H54 (cell line): ENCODE measurements around the gene SF3B1.
"Not testable (repeated sequence)": the region's sequence is repeated elsewhere in the genome, so short reads cannot be mapped to it uniquely, and the experiment has no call there.

Experiments
- DNase-seq: peaks from one replicate; pipeline ENCODE4 v3.0.0; 2011; ENCODE audit warnings: low spot score, mixed read lengths; ENCODE audit not compliant: insufficient read length
- FAIRE-seq: peaks from 3 replicates; lab custom pipeline; 2011; peaks lifted over from hg19 to GRCh38; lab: Jason Lieb, UNC
- POLR2A ChIP-seq: IDR thresholded peaks from 2 replicates; pipeline ENCODE4 v1.6.1; 2011; ENCODE audit warnings: low read depth, mild to moderate bottlenecking, low read length

The SF3B1 gene

GRCh38 chr2:197450465-197450864 is 15.6 kb upstream of the SF3B1 start:
- no peak for FAIRE-seq
- DNase-seq, result no peak
- TF ChIP-seq POLR2A, result no peak

DNA sequence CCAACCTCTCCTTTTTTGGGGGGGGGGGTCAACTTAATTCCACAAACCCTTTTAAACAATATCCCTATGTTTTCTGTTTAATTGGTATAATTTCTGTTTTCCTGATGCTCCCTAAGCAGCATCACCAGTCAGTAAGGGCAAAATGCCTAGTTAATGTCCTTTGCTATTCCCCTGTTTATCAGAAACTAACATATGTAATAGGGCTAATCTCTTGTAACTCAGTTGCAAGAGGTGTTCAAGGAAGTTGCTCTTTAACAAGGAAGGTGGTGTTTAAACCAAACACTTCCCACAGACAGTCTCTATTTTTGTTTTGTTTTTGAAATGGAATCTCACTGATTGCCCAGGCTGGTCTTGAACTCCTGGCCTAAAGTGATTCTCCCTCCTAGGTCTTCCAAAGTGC is 12.0 kb upstream of the SF3B1 start:
- no peak for DNase-seq
- no peak for TF ChIP-seq POLR2A
- no peak for FAIRE-seq

DNA sequence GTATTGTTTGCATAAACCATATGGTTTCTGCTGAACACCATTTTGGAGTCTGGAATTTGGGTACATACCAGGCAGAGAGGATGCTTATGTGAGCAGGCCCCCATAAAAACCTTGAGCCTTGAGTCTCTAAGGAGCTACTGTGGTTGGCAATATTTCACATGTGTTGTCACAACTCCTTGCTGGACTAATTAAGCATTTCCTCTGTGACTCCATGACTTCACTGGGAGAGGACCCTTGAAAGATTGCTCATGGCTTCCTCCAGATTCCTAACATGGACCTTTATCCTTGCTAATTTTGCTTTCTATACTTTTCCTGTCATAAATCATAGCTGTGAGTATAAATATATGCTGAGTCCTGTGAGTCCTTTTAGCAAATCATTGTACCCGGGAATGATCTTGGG is 10.9 kb upstream of the SF3B1 start:
- no peak for FAIRE-seq
- DNase-seq, result no peak
- no peak for TF ChIP-seq POLR2A

DNA sequence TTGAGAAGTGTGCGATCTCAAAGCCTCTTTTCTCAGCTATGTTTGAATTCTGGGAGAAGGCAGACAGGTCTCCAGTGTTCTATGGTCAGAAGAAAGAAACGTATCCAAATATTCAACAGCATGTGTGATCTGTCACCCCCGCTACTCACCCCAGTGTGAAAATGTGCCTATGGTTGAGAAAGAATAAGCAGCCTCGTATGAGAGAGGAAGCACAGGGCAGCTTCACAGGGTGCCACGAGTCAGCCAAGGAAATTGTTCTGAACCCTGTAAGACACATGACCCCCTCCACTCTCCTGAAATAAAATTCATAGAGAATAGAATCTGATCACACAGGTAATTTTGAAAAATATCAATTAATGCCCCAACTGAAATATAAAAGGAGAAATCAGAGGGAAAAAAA is 8.0 kb upstream of the SF3B1 start:
- DNase-seq, result no peak
- FAIRE-seq, result no peak
- no peak for TF ChIP-seq POLR2A

DNA sequence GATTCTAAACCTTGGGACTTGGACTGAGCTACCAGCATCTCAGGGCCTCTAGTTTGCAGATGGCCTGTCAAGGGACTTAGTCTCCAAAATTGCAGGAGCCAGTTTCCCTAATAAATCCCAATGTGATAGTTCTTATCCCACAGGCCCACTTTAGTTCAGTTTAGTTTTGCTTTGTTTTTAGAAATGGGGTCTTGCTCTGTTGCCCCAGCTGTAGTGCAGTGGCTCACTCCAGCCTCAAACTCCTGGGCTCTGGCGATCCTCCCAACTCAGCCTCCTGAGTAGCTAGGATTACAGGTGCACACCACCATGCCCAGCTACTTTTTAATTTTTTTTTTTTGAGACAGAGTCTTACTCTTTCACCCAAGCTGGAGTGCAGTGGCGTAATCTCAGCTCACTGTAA is 2.6 kb upstream of the SF3B1 start:
- FAIRE-seq, result no peak
- no peak for TF ChIP-seq POLR2A
- no peak for DNase-seq

GRCh38 chr2:197435598-197436420 is 981 bp upstream of the SF3B1 start:
- DNase-seq (no peak), FAIRE-seq (no peak)
- no peak for TF ChIP-seq POLR2A

DNA sequence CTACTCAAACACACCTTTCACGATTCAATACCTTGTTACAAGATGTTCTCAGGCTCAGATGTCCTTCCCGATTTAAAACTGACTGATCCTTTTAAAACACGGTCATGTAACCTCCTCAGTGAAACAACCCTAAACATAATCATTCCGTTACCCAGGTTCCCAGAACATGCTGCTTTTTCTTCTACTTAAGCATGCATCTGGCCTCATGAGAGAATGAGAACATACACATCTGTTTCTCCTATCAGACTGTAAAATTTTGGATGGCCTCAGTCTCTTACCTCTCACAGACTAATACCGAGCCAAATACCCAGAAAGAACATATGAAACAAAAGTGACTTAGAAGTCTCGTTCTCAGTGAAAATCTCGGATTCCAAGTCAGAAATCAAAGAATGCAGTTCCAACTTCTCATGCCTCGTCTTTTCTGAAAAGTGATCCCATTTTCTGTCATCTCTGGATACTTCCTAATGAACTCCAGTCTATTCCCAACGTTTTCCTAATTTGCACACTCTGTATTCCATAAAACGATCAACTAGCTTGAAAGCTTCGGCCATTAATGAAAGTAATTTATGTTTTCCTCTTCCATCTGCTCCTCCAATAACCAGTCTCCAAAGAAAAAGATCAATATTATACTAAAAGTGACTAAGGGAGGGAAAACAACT is 919 bp downstream of the SF3B1 start:
- no peak for FAIRE-seq
- no peak for TF ChIP-seq POLR2A
- DNase-seq, result no peak

DNA sequence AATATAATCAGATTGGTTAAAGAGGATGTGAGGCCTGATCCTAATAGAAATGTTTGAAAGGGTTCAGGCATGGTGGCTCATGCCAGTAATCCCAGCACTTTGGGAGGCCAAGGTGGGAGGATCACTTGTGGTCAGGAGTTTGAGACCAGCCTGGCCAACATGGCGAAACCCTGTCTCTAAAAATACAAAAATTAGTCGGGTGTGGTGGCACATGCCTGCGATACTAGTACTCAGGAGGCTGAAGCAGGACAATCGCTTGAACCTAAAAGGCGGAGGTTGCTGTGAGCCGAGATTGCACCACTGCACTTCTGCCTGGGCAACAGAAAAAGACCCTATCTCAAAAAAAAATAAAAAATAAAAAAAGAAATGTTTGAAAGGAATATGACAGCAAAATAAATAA is 2.3 kb downstream of the SF3B1 start:
- not testable (repeated sequence) for DNase-seq, FAIRE-seq

DNA sequence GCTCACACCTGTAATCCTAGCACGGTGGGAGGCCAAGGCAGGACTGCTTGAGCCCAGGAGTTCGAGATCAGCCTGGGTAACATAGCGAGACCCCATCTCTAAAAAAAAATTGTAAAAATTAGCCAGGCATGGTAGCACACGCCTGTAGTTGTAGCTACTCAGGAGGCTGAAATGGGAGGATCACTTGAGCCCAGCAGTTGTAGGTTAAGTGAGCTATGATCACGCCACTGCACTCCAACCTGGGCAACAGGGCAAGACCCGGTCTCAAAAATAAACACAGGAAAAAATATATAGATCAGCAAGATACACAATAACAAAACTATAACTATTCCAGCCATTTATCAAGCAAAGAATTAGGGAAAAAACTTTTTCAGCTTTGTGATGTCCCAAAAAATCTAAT is 3.0 kb downstream of the SF3B1 start:
- DNase-seq (no peak), FAIRE-seq (no peak)
- no peak for TF ChIP-seq POLR2A

DNA sequence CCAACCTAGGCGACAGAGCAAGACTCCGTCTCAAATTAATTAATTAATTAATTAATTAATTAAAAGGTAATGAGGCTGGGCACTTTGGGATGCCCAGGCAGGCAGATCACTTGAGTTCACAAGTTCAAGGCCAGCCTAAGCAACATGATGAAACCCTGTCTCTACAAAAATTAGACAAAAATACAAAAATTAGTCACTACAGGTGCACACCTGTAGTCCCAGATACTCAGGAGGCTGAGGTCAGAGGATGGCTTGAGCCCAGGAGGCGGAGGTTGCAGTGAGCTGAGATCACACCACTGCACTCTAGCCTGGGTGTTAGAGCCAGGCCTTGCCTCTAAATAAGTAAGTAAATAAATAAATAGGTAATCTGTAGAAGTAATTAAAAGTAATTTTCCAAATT is 6.8 kb downstream of the SF3B1 start:
- no peak for TF ChIP-seq POLR2A
- FAIRE-seq (no peak), DNase-seq (no peak)

- no peak for DNase-seq
- no peak for FAIRE-seq
- TF ChIP-seq POLR2A, result no peak
Measured at GRCh38 chr2:197426723-197427603, 7.9 kb downstream of the SF3B1 start.

DNA sequence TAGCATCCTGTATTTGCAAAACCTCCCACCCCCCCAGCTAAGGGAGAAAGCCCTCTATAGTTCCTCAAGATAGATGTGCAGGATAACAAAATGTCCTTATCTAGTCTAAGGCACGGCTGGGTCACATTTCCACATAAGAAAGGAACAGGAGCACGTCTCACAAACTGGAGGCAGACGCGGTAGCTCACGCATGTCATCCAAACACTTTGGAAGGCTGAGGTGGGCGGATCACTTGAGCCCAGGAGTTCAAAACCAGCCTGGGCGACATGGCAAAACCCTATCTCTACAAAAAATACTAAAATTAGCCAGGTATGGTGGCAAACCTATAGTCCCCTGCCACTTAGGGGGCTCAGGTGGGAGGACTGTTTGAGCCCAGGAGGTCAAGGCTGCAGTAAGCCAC is 9.3 kb downstream of the SF3B1 start:
- FAIRE-seq (no peak), DNase-seq (no peak)
- TF ChIP-seq POLR2A, result no peak

DNA sequence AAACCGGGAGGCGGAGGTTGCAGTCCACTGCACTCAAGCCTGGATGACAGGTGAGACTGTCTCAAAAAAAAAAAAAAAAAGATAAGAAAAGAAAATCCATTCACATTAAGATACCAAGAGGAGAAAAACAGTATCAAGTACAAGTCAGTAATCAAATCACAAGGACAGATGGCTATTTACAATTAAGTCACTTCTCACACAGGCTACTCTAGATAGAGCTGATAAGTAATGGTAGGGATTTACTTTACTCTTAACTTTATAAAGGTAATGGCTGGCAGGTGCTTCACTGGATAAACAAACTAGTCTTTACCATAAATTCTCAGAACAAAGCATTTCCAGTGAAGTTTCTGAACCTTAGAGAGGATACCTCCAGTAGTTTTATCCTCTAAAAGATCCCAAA is 11.5 kb downstream of the SF3B1 start:
- TF ChIP-seq POLR2A, result no peak
- no peak for DNase-seq
- FAIRE-seq, result no peak

- FAIRE-seq, result no peak
- DNase-seq, result no peak
- TF ChIP-seq POLR2A, result no peak
Measured at GRCh38 chr2:197419438-197419837, 15.4 kb downstream of the SF3B1 start.

DNA sequence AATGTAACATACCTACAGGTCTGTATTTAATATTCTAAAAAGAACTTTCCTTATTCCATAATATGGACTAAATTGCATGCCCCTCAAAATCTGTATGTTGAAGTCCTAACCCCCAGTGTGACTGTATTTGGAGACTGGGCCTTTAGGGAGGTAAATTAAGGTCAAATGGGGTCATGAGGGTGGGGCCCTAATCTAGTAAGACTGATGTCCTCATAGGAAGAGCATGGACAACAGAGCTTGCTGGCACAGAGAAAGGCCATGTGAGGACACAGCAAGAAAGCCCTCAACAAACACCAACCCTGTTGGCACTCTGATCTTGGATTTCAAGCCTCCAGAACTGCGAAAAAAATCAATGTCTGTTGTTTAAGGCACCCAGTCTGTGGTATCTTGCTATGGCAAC is 18.6 kb downstream of the SF3B1 start:
- TF ChIP-seq POLR2A, result no peak
- DNase-seq, result no peak
- FAIRE-seq, result no peak
